Endometrium (tissue), 2 donors: ENCODE measurements around the gene CLDN22.

Source experiments
- FAIRE-seq: peaks from 2 replicates; lab custom pipeline; 2012; peaks lifted over from hg19 to GRCh38; lab: Jason Lieb, UNC
- donor health status: control.
- donor health status: control.

Gene CLDN22

GRCh38 chr4:183321516-183321915 is 1.4 kb upstream of the CLDN22 start:
- FAIRE-seq = no peak

- FAIRE-seq = peak; percentile 31
Observed at GRCh38 chr4:183321079-183321478, 1.0 kb upstream of the CLDN22 start.

GRCh38 chr4:183318656-183319055 is 1.4 kb downstream of the CLDN22 start:
- FAIRE-seq = no peak

GRCh38 chr4:183314806-183315205 is 5.3 kb downstream of the CLDN22 start:
- FAIRE-seq = no peak

GRCh38 chr4:183314336-183314735 is 5.7 kb downstream of the CLDN22 start:
- FAIRE-seq = no peak

- FAIRE-seq = no peak
Observed at GRCh38 chr4:183312841-183313240, 7.2 kb downstream of the CLDN22 start.

GRCh38 chr4:183306811-183307210 is 13.3 kb downstream of the CLDN22 start:
- no peak for FAIRE-seq

- no peak for FAIRE-seq
Observed at GRCh38 chr4:183304538-183304937, 15.5 kb downstream of the CLDN22 start.

- FAIRE-seq = no peak
Observed at GRCh38 chr4:183304067-183304466, 16.0 kb downstream of the CLDN22 start.

- FAIRE-seq = no peak
Observed at GRCh38 chr4:183303301-183303700, 16.8 kb downstream of the CLDN22 start.

- no peak for FAIRE-seq
Observed at GRCh38 chr4:183300655-183301054, 19.4 kb downstream of the CLDN22 start.

- no peak for FAIRE-seq
Observed at GRCh38 chr4:183300070-183300469, 20.0 kb downstream of the CLDN22 start.

- no peak for FAIRE-seq
Observed at GRCh38 chr4:183299464-183299863, 20.6 kb downstream of the CLDN22 start.

- no peak for FAIRE-seq
Observed at GRCh38 chr4:183297675-183298074, 22.4 kb downstream of the CLDN22 start.

GRCh38 chr4:183295711-183296110 is 24.4 kb downstream of the CLDN22 start:
- no peak for FAIRE-seq

GRCh38 chr4:183291070-183291469 is 29.0 kb downstream of the CLDN22 start:
- no peak for FAIRE-seq

GRCh38 chr4:183289688-183290087 is 30.4 kb downstream of the CLDN22 start:
- no peak for FAIRE-seq

- FAIRE-seq = no peak
Observed at GRCh38 chr4:183288955-183289354, 31.1 kb downstream of the CLDN22 start.

- no peak for FAIRE-seq
Observed at GRCh38 chr4:183287677-183288076, 32.4 kb downstream of the CLDN22 start.

GRCh38 chr4:183287309-183287659 is 32.8 kb downstream of the CLDN22 start:
- FAIRE-seq = no peak

GRCh38 chr4:183286590-183287308 is 33.3 kb downstream of the CLDN22 start:
- no peak for FAIRE-seq

GRCh38 chr4:183285886-183286285 is 34.2 kb downstream of the CLDN22 start:
- no peak for FAIRE-seq

- peak; percentile 85 for FAIRE-seq
Observed at GRCh38 chr4:183284965-183285364, 35.1 kb downstream of the CLDN22 start.

- FAIRE-seq = no peak
Observed at GRCh38 chr4:183284258-183284785, 35.8 kb downstream of the CLDN22 start.
